HG03103 (cell line): ENCODE measurements around the gene MUCL3.
"Not testable (repeated sequence)": the region's sequence is repeated elsewhere in the genome, so short reads cannot be mapped to it uniquely, and the experiment has no call there.

Experiments
- ATAC-seq: cut with Tn5 transposase; IDR thresholded peaks from one replicate; pipeline ENCODE4 v1.9.1; 2021; ENCODE audit warnings: low read depth; ENCODE audit not compliant: unreplicated experiment

MUCL3 gene

GRCh38 chr6:30972816-30973215 is 32.0 kb downstream of the MUCL3 start:
- no peak for ATAC-seq

DNA sequence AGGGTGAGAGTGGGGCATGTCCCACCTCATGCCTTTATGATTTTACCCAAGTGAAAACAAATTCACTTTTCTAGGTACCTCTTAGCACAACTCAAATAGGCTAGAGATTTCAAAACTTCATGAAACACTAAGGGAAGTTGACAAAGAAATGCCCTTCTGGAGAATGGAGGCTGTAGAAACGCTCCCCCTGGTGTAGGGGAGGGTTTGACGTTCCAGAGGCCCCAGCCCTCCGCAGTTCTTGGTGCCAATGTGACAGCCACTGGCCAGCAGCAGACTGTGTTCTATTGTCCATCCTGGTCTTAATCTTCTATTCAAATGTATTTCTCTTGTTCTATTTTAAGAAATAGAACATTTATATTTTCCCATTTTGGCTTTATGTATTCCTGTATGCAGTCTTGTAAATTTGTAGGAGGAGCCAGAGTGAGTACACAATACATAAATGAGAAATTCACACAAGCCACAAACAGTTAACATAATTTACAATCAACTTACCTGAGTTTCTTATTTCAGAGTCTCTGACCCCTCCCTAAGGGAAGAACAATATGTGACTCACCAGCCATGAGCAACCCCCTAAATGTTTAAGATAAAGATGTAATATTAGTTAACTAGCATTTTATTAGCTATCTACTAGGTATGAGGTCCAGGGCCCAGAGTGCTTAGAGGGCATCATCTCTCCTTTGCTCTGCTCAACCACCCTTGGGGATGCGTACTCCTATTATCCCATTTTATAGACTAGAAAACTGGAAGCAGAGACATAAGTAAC is 33.9 kb downstream of the MUCL3 start:
- ATAC-seq = no peak

DNA sequence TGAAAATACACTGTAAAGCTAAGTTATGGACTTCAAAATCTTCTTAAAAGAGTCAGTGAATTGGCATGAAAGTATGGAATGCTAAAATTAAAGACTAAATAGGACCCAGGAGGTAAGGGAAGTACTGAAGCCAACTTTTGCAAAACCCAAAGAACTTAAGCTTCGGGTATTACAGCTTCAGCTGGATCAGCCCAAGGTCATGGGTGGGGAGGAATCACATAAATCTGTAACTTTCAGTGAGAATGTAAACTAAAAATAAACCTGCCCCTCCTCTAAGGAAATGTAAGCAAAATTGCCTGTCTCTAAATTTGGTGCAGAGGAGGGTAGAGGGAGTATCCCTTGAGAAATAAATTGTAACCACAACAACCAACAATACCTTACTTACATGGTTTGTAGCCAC is 38.4 kb downstream of the MUCL3 start:
- no peak for ATAC-seq

DNA sequence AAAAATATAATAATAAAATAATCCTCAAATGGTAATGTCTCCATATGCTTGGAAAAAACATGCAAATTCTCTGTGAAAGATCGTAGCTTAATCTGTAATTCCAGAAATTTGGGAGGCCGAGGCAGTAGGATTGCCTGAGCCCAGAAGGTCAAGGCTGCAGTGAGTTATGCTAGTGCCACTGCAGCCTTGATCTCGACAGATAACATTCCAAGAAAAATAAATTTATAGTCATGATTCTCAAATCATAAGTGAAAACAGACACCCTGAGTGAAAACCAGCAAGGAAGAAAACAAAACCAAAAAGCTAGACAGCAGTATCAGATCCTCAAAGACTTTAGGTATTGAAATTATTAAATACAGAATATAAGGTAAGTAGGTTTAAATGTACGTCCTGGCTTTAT is 38.9 kb downstream of the MUCL3 start:
- no peak for ATAC-seq

GRCh38 chr6:30981942-30982772 is 41.4 kb downstream of the MUCL3 start:
- ATAC-seq = no peak

DNA sequence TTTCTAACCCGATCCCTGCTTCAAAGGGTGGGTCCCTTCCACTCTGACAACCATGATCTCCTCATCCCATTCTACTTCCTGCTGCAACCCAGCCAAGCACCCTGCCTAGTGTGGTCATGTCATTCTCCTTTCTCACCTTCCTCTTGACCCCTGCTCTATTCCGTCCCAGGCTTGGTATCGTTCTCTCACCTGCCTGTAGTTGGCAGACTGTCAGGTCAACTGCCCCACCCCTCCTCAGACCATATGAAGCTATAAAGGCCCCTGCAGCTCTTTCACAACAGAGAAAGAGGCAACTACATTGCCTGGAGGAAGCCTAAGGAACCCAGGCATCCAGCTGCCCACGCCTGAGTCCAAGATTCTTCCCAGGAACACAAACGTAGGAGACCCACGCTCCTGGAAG is 42.7 kb downstream of the MUCL3 start, which contains the start of gene MUC21:
MUC21 (plus strand) TSS at position 280 of the 400 bp plus-strand sequence. CDS start 241 bp downstream, outside the sequence.
- ATAC-seq = no peak

DNA sequence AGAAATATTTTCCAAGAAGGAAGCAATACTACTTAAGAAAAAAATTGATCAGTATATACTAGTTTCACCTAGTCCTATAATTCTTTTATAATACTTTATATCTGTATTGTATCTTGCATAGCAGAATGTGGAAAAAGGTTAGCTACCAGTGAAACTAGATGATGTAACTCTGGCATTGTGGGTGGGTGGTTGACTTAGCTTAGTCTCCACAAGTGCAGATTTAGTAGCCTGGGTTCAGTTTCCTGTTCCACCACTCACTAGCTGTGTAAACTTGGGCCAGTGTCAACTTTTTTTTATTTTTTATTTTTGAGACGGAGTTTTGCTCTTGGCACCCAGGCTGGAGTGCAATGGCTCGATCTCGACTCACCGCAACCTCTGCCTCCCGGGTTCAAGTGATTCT is 44.7 kb downstream of the MUCL3 start:
- no peak for ATAC-seq

DNA sequence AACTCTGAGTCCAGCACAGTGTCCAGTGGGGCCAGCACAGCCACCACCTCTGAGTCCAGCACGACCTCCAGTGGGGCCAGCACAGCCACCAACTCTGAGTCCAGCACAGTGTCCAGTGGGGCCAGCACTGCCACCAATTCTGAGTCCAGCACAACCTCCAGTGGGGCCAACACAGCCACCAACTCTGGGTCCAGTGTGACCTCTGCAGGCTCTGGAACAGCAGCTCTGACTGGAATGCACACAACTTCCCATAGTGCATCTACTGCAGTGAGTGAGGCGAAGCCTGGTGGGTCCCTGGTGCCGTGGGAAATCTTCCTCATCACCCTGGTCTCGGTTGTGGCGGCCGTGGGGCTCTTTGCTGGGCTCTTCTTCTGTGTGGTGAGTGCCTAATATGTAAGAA is 46.5 kb downstream of the MUCL3 start:
- no peak for ATAC-seq

- ATAC-seq = no peak
These were observed 47.5 kb downstream of the MUCL3 start for GRCh38 chr6:30988209-30988825.

GRCh38 chr6:30990422-30991086 is 49.8 kb downstream of the MUCL3 start:
- no peak for ATAC-seq

GRCh38 chr6:30991891-30992290 is 51.1 kb downstream of the MUCL3 start:
- ATAC-seq = no peak

- ATAC-seq = no peak
These were observed 56.5 kb downstream of the MUCL3 start for GRCh38 chr6:30997301-30997700.

GRCh38 chr6:30998785-30999184 is 58.0 kb downstream of the MUCL3 start:
- no peak for ATAC-seq

GRCh38 chr6:31000067-31000860 is 59.5 kb downstream of the MUCL3 start:
- ATAC-seq = not testable (repeated sequence)

DNA sequence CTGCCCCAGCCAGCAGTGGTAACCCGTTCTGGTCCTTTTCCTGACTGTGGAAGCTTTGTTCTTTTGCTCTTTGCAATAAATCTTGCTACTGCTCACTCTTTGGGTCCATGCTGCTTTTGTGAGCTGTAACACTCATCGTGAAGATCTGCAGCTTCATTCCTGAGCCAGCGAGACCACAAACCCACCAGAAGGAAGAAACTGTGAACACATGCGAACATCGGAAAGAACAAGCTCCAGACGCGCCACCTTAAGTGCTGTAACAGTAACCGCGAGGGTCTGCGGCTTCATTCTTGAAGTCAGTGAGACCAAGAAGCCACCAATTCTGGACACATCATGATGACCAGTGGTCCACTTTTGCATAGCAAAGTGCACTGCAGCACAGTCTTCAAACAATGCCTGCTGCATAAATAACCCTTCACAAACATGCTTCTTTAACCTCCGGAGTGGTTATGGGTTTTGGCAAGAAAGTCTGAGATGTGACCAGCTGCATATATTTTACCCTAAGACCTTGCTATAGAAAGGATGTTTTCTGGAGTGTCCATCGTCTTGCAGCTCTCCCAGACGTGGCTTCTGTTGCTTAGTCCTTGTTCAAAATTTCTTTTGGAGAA is 60.6 kb downstream of the MUCL3 start:
- ATAC-seq = no peak

DNA sequence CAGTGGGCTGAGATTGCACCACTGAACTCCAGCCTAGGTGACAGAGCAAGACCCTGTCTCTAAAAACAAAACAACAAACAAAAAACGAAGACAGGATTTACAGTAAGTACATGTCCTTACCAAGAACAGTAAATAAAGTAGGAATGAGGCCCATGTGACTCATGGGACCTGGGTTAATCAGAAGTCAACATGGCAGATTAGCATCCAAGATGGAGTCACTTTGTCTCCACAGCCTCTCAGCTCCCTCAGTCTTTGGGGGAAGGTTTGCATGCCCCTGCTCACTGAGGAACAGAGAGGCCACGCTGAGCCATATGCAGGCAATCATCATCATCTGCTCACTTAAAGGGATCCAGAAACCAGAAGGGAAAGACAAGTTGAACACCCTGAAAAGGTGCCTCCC is 61.7 kb downstream of the MUCL3 start:
- ATAC-seq = no peak
